Vagina (tissue), 2 donors: Measurements from ENCODE around the gene HAPSTR1. TPM values are rescaled to one million over a fixed set of nuclear protein-coding genes. Genes with fewer than 3 reads are reported as not detected.
"Not testable (repeated sequence)": the region's sequence is repeated elsewhere in the genome, so short reads cannot be mapped to it uniquely, and the experiment has no call there.

Experiments used
- DNase-seq, 2 donors: peaks; one replicate each; pipeline ENCODE4 v3.0.0-alpha.2; 2017; ENCODE audit errors: extremely low spot score in 2 of 2
- H3K27ac ChIP-seq: fragments of 200-600 bp; sonication (generic); one replicate; pipeline ENCODE4 v1.5.1; 2019
- H3K27me3 ChIP-seq: fragments of 200-600 bp; sonication (generic); one replicate; pipeline ENCODE4 v1.5.1; 2019
- H3K36me3 ChIP-seq, 2 donors: fragments of 200-600 bp; sonication (generic); one replicate each; pipeline ENCODE4 v1.5.1; 2017 to 2019
- H3K4me1 ChIP-seq: fragments of 200-600 bp; sonication (generic); one replicate; pipeline ENCODE4 v1.5.1; 2019
- H3K4me3 ChIP-seq, 2 donors: fragments of 200-600 bp; sonication (generic); 1 replicate in 1 of 2; 2 replicates in 1 of 2; pipeline ENCODE4 v1.5.1; 2016 to 2019
- H3K9me3 ChIP-seq: fragments of 200-600 bp; sonication (generic); one replicate; pipeline ENCODE4 v1.5.1; 2019
- CTCF ChIP-seq, 3 experiments: fragments of 450-650 bp in 2 of 3; fragments of 200-600 bp in 1 of 3; sonication (generic) in 1 of 3; IDR thresholded peaks; one replicate each; pipeline ENCODE4 v1.5.1; 2017 to 2019; ENCODE audit warnings: antibody characterized with exemption in 3 of 3, mild to moderate bottlenecking in 2 of 3, moderate library complexity in 2 of 3
- POLR2A ChIP-seq, 2 donors: fragments of 450-650 bp; IDR thresholded peaks; one replicate each; pipeline ENCODE4 v1.6.1; 2017; ENCODE audit warnings: antibody characterized with exemption in 2 of 2, mild to moderate bottlenecking in 2 of 2, moderate library complexity in 2 of 2
- POLR2AphosphoS5 ChIP-seq, 2 donors: sonication (generic); formaldehyde crosslinking; IDR thresholded peaks; one replicate each; pipeline ENCODE4 v1.9.0; 2017; ENCODE audit warnings: antibody characterized with exemption in 2 of 2, mild to moderate bottlenecking in 2 of 2, low read depth in 1 of 2; ENCODE audit not compliant: insufficient read depth in 1 of 2
- intact Hi-C: fragments of 100-400 bp; cut with DNase I; formaldehyde crosslinking; loops from one replicate; pipeline ENCODE4 v1.15.1; 2023
- total RNA-seq: library from RNA; depleted of rRNA; stranded (reverse); fragments of >200 nt; gene quantifications from one replicate; pipeline ENCODE4 v1.2.3, GENCODE V29; 2016

HAPSTR1 gene
- total RNA-seq: 33.6 TPM

- intact Hi-C loops: loop anchor here (5.0 kb wide), 2 partner anchors 44 to 129 kb away; partner anchors contain the start of gene USP7
- H3K27ac ChIP-seq: peak within 1 kb of the TSS; percentile 100
- TF ChIP-seq POLR2A (IDR thresholded peaks at IDR 0.05): peak; percentile 80 to 99
- TF ChIP-seq POLR2AphosphoS5 (IDR thresholded peaks at IDR 0.05; ENCODE audit: insufficient read depth in 1 of 2, low read depth in 1 of 2): peak; percentile 82 to 93
- no peak for TF ChIP-seq CTCF (IDR thresholded peaks at IDR 0.05)
Observed at GRCh38 chr16:9090960-9091866, at the start of gene HAPSTR1. Gene HAPSTR1, plus strand, starts transcription at chr16:9091644. Its CDS starts 401 bp downstream, at chr16:9092045.

GRCh38 chr16:9042533-9042932 lies 48.9 kb upstream of the HAPSTR1 start:
- TF ChIP-seq CTCF (IDR thresholded peaks at IDR 0.05): no peak
- TF ChIP-seq POLR2AphosphoS5 (IDR thresholded peaks at IDR 0.05; ENCODE audit: insufficient read depth in 1 of 2, low read depth in 1 of 2): no peak
- TF ChIP-seq POLR2A (IDR thresholded peaks at IDR 0.05): no peak
- Histone ChIP-seq H3K9me3 (no peaks in the 10 kb centered on the region), H3K36me3 (no peaks in the 10 kb centered on the region), H3K27ac (no peak overlapping the region), H3K4me3 (no peak overlapping the region), H3K4me1 (peaks cover 14% of the 10 kb centered on the region), H3K27me3 (no peaks in the 10 kb centered on the region)
- DNase-seq: no peak
- intact Hi-C loops: no loop called here

More at GRCh38 chr16:9090960-9091866, at the start of gene HAPSTR1:
- H3K9me3 ChIP-seq: no peaks in the 10 kb centered on the region
- H3K4me3 ChIP-seq: peak within 1 kb of the TSS; percentile 70 to 98
- peaks cover 44% of the 10 kb centered on the region for H3K4me1 ChIP-seq
- peaks cover 0 to 7% of the 10 kb centered on the region in 2 donors for H3K36me3 ChIP-seq
- peak; percentile 99 to 100 for DNase-seq
- H3K27me3 ChIP-seq: no peaks in the 10 kb centered on the region

GRCh38 chr16:9042964-9043680 lies 48.3 kb upstream of the HAPSTR1 start:
- Histone ChIP-seq H3K27ac (peak overlapping the region; percentile 44), H3K9me3 (no peaks in the 10 kb centered on the region), H3K4me1 (peaks cover 20% of the 10 kb centered on the region), H3K36me3 (no peaks in the 10 kb centered on the region), H3K4me3 (no peak overlapping the region), H3K27me3 (no peaks in the 10 kb centered on the region)
- no peak for DNase-seq
- TF ChIP-seq POLR2A (IDR thresholded peaks at IDR 0.05): no peak
- intact Hi-C loops: no loop called here

- DNase-seq, H3K4me3 ChIP-seq, H3K36me3 ChIP-seq, H3K27ac ChIP-seq, H3K9me3 ChIP-seq, H3K27me3 ChIP-seq: not testable (repeated sequence)
- intact Hi-C loops: loop anchor here (5.0 kb wide), 2 partner anchors 47 to 83 kb away; partner anchors contain the start of genes HAPSTR1 and USP7
- peaks cover 23% of the 10 kb centered on the region for H3K4me1 ChIP-seq
Observed at GRCh38 chr16:9045562-9045961, 45.9 kb upstream of the HAPSTR1 start.

GRCh38 chr16:9046667-9047055 lies 44.8 kb upstream of the HAPSTR1 start:
- intact Hi-C loops: loop anchor here (5.0 kb wide), 2 partner anchors 46 to 84 kb away; partner anchors contain the start of genes HAPSTR1 and USP7

More at GRCh38 chr16:9046667-9047055, 44.8 kb upstream of the HAPSTR1 start:
- TF ChIP-seq POLR2AphosphoS5 (IDR thresholded peaks at IDR 0.05; ENCODE audit: insufficient read depth in 1 of 2, low read depth in 1 of 2) (no peak), CTCF (IDR thresholded peaks at IDR 0.05) (no peak), POLR2A (IDR thresholded peaks at IDR 0.05) (no peak)
- no peak overlapping the region for H3K4me3 ChIP-seq
- H3K36me3 ChIP-seq: no peaks in the 10 kb centered on the region
- H3K9me3 ChIP-seq: no peaks in the 10 kb centered on the region
- peaks cover 23% of the 10 kb centered on the region for H3K4me1 ChIP-seq
- no peaks in the 10 kb centered on the region for H3K27me3 ChIP-seq
- no peak overlapping the region for H3K27ac ChIP-seq
- DNase-seq: no peak
